ENCODE results near the gene ITGB1.

ITGB1 gene

GRCh38 chr10:32888161-32888927, 69.7 kb downstream of the ITGB1 start:
- Mint-ChIP-seq H3K27me3 (no peaks in the 10 kb centered on the region), H3K36me3 (no peaks in the 10 kb centered on the region), H3K27ac (no peak overlapping the region), H3K4me1 (peaks cover 2% of the 10 kb centered on the region), H3K9me3 (no peaks in the 10 kb centered on the region), H3K4me3 (no peak overlapping the region)
- ATAC-seq (ENCODE audit: low read depth): no peak
- DNase-seq (ENCODE audit: low spot score in 2 of 2): no peak

- Mint-ChIP-seq H3K9me3 (no peaks in the 10 kb centered on the region), H3K4me3 (no peak overlapping the region), H3K27me3 (no peaks in the 10 kb centered on the region), H3K27ac (no peak overlapping the region), H3K4me1 (peaks cover 2% of the 10 kb centered on the region), H3K36me3 (no peaks in the 10 kb centered on the region)
- no peak for DNase-seq (ENCODE audit: low spot score in 2 of 2)
- ATAC-seq (ENCODE audit: low read depth): no peak
Observed at GRCh38 chr10:32887481-32887880, 70.5 kb downstream of the ITGB1 start.

GRCh38 chr10:32882076-32882475, 76.0 kb downstream of the ITGB1 start:
- no peak for DNase-seq (ENCODE audit: low spot score in 2 of 2)
- H3K9me3 Mint-ChIP-seq: no peaks in the 10 kb centered on the region
- H3K27me3 Mint-ChIP-seq: no peaks in the 10 kb centered on the region
- no peak overlapping the region for H3K27ac Mint-ChIP-seq
- no peak for ATAC-seq (ENCODE audit: low read depth)
- H3K4me1 Mint-ChIP-seq: no peaks in the 10 kb centered on the region
- no peak overlapping the region for H3K4me3 Mint-ChIP-seq
- H3K36me3 Mint-ChIP-seq: peaks cover 5% of the 10 kb centered on the region

GRCh38 chr10:32878646-32879045, 79.4 kb downstream of the ITGB1 start:
- no peak overlapping the region for H3K4me3 Mint-ChIP-seq
- H3K9me3 Mint-ChIP-seq: no peaks in the 10 kb centered on the region
- H3K36me3 Mint-ChIP-seq: peaks cover 5% of the 10 kb centered on the region
- no peaks in the 10 kb centered on the region for H3K27me3 Mint-ChIP-seq
- DNase-seq (ENCODE audit: low spot score in 2 of 2): no peak
- ATAC-seq (ENCODE audit: low read depth): no peak
- no peak overlapping the region for H3K27ac Mint-ChIP-seq
- H3K4me1 Mint-ChIP-seq: no peaks in the 10 kb centered on the region

DNA sequence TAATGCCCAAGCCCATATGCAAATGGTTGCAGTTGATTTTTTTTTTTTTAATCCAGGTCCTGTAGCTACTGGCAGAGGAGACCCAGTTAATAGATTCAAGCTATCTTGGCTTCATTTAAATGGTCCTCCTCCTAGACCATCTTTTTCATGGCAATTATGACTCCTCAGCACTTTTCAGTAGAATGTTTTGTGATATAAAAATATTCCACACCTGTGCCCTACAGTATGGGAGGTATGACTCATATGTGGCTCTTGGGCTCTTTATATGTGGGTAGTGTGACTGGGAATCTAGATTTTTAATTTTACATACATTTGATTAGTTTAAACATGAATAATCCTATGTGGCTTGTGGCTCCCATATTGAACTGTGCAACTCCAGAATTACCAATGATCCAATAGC, 80.1 kb downstream of the ITGB1 start:
- H3K9me3 Mint-ChIP-seq: peaks cover 4% of the 10 kb centered on the region
- no peak overlapping the region for H3K27ac Mint-ChIP-seq
- peaks cover 9% of the 10 kb centered on the region for H3K36me3 Mint-ChIP-seq
- no peak for DNase-seq (ENCODE audit: low spot score in 2 of 2)
- no peaks in the 10 kb centered on the region for H3K27me3 Mint-ChIP-seq
- H3K4me3 Mint-ChIP-seq: no peak overlapping the region
- no peaks in the 10 kb centered on the region for H3K4me1 Mint-ChIP-seq
- ATAC-seq (ENCODE audit: low read depth): no peak

GRCh38 chr10:32865170-32865569, 92.9 kb downstream of the ITGB1 start:
- no peak for DNase-seq (ENCODE audit: low spot score in 2 of 2)
- Mint-ChIP-seq H3K4me3 (no peak overlapping the region), H3K36me3 (no peaks in the 10 kb centered on the region), H3K27me3 (no peaks in the 10 kb centered on the region), H3K4me1 (no peaks in the 10 kb centered on the region), H3K9me3 (peaks cover 2% of the 10 kb centered on the region), H3K27ac (no peak overlapping the region)
- ATAC-seq (ENCODE audit: low read depth): no peak

GRCh38 chr10:32854435-32854834, 103.6 kb downstream of the ITGB1 start:
- no peaks in the 10 kb centered on the region for H3K27me3 Mint-ChIP-seq
- ATAC-seq (ENCODE audit: low read depth) (no peak), DNase-seq (ENCODE audit: low spot score in 2 of 2) (no peak)
- no peaks in the 10 kb centered on the region for H3K9me3 Mint-ChIP-seq
- H3K4me3 Mint-ChIP-seq: no peak overlapping the region
- no peak overlapping the region for H3K27ac Mint-ChIP-seq
- no peaks in the 10 kb centered on the region for H3K4me1 Mint-ChIP-seq
- no peaks in the 10 kb centered on the region for H3K36me3 Mint-ChIP-seq

DNA sequence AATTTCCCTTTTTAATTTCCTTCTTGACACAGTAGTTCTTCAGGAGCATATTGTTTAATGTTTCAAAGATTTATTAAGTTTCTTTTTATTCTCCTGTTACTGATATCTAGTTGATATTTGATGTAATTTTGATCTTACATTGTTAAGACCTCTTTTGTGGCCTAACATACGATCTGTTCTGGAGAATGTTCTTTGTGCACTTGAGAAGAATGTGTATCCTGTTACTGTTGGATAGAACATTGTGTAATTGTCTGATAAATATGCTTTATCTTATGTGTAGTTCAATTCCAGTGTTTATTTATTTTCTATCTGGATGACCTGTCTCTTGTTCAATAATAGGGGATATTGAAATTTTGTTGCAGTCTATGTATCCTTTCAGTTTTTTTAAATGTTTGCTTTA, 106.7 kb downstream of the ITGB1 start:
- no peaks in the 10 kb centered on the region for H3K36me3 Mint-ChIP-seq
- H3K27me3 Mint-ChIP-seq: no peaks in the 10 kb centered on the region
- no peak overlapping the region for H3K27ac Mint-ChIP-seq
- no peak overlapping the region for H3K4me3 Mint-ChIP-seq
- no peaks in the 10 kb centered on the region for H3K9me3 Mint-ChIP-seq
- no peaks in the 10 kb centered on the region for H3K4me1 Mint-ChIP-seq
- DNase-seq (ENCODE audit: low spot score in 2 of 2) (no peak), ATAC-seq (ENCODE audit: low read depth) (no peak)
